ENCODE measurements around the gene CR1. TPM values are rescaled to one million over a fixed set of nuclear protein-coding genes. Genes with fewer than 3 reads are reported as not detected.
"Not testable (repeated sequence)": the region's sequence is repeated elsewhere in the genome, so short reads cannot be mapped to it uniquely, and the experiment has no call there.

Gene CR1
- total RNA-seq, 1 donor = not detected

- TF ChIP-seq CTCF (IDR thresholded peaks at IDR 0.05; ENCODE audit: insufficient read depth, low read depth, low read length) = no peak
- H3K4me3 ChIP-seq (ENCODE audit: low read depth, low read length) = no peak overlapping the region
- no peak for DNase-seq (ENCODE audit: low read depth)
These were observed 83.0 kb downstream of the CR1 start for GRCh38 chr1:207578796-207579435.

- peak; percentile 73 for TF ChIP-seq CTCF (IDR thresholded peaks at IDR 0.05; ENCODE audit: insufficient read depth, low read depth, low read length)
- H3K4me3 ChIP-seq (ENCODE audit: low read depth, low read length) = no peak overlapping the region
- peak; percentile 67 for DNase-seq (ENCODE audit: low read depth)
These were observed 83.5 kb downstream of the CR1 start for GRCh38 chr1:207579436-207579799.

- no peak for DNase-seq (ENCODE audit: low read depth)
- no peak for TF ChIP-seq CTCF (IDR thresholded peaks at IDR 0.05; ENCODE audit: insufficient read depth, low read depth, low read length)
- H3K4me3 ChIP-seq (ENCODE audit: low read depth, low read length) = no peak overlapping the region
These were observed 85.7 kb downstream of the CR1 start for GRCh38 chr1:207581496-207582153.

- not testable (repeated sequence) for DNase-seq (ENCODE audit: low read depth); H3K4me3 ChIP-seq (ENCODE audit: low read depth, low read length)
These were observed 93.5 kb downstream of the CR1 start for GRCh38 chr1:207589506-207589905.

- not testable (repeated sequence) for H3K4me3 ChIP-seq (ENCODE audit: low read depth, low read length); DNase-seq (ENCODE audit: low read depth)
These were observed 95.2 kb downstream of the CR1 start for GRCh38 chr1:207591205-207591604.

GRCh38 chr1:207594095-207594494 lies 98.1 kb downstream of the CR1 start:
- not testable (repeated sequence) for H3K4me3 ChIP-seq (ENCODE audit: low read depth, low read length); DNase-seq (ENCODE audit: low read depth)

- DNase-seq (ENCODE audit: low read depth) = peak; percentile 24
- no peak overlapping the region for H3K4me3 ChIP-seq (ENCODE audit: low read depth, low read length)
- no peak for TF ChIP-seq CTCF (IDR thresholded peaks at IDR 0.05; ENCODE audit: insufficient read depth, low read depth, low read length)
These were observed 107.8 kb downstream of the CR1 start for GRCh38 chr1:207603777-207604176.

- TF ChIP-seq CTCF (IDR thresholded peaks at IDR 0.05; ENCODE audit: insufficient read depth, low read depth, low read length) = no peak
- no peak for DNase-seq (ENCODE audit: low read depth)
- no peak overlapping the region for H3K4me3 ChIP-seq (ENCODE audit: low read depth, low read length)
These were observed 109.7 kb downstream of the CR1 start for GRCh38 chr1:207605444-207606361.

Data from fibroblast of villous mesenchyme (primary cell).